ENCODE measurements around the gene RAB31.

- TF ChIP-seq ZNF281 (CRISPR knock-in tag; IDR thresholded peaks at IDR 0.05) (no peak), CREB1 (CRISPR knock-in tag; IDR thresholded peaks at IDR 0.05) (no peak), ZNF121 (CRISPR knock-in tag; IDR thresholded peaks at IDR 0.05) (no peak)
- TF ChIP-seq, protein P1, sequence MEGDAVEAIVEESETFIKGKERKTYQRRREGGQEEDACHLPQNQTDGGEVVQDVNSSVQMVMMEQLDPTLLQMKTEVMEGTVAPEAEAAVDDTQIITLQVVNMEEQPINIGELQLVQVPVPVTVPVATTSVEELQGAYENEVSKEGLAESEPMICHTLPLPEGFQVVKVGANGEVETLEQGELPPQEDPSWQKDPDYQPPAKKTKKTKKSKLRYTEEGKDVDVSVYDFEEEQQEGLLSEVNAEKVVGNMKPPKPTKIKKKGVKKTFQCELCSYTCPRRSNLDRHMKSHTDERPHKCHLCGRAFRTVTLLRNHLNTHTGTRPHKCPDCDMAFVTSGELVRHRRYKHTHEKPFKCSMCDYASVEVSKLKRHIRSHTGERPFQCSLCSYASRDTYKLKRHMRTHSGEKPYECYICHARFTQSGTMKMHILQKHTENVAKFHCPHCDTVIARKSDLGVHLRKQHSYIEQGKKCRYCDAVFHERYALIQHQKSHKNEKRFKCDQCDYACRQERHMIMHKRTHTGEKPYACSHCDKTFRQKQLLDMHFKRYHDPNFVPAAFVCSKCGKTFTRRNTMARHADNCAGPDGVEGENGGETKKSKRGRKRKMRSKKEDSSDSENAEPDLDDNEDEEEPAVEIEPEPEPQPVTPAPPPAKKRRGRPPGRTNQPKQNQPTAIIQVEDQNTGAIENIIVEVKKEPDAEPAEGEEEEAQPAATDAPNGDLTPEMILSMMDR (IDR thresholded peaks at IDR 0.05) = no peak
Observed at GRCh38 chr18:9706081-9706935, 1.8 kb upstream of the RAB31 start.

All from WTC11 (cell line).